GM23338 (cell line): ENCODE data around the gene REEP5. TPM values are rescaled to one million over a fixed set of nuclear protein-coding genes. Genes with fewer than 3 reads are reported as not detected.

Source experiments
- ATAC-seq: fragments of 200-7000 bp; cut with Tn5 transposase; 3 replicates; pipeline ENCODE4 v1.9.1; 2020
- DNase-seq: peaks from one replicate; pipeline ENCODE4 v3.0.0-alpha.2; 2015; ENCODE audit warnings: low spot score
- H2AFZ ChIP-seq: fragments of 200-600 bp; sonication (generic); 2 replicates; pipeline ENCODE4 v1.8.0; 2016; ENCODE audit warnings: antibody characterized with exemption, mild to moderate bottlenecking, moderate library complexity
- H3F3A ChIP-seq: fragments of 200-600 bp; sonication (generic); replicated peaks from 2 replicates; pipeline ENCODE4 v1.8.0; 2017; ENCODE audit warnings: antibody characterized with exemption, mixed run types, low read depth
- H3K27ac ChIP-seq: fragments of 200-600 bp; sonication (generic); 2 replicates; pipeline ENCODE4 v1.6.1; 2016; ENCODE audit warnings: low read depth
- H3K27me3 ChIP-seq: fragments of 200-600 bp; sonication (generic); 2 replicates; pipeline ENCODE4 v1.8.0; 2016; ENCODE audit warnings: mild to moderate bottlenecking, mixed run types, moderate library complexity; ENCODE audit not compliant: insufficient read depth
- H3K36me3 ChIP-seq: fragments of 200-600 bp; sonication (generic); 2 replicates; pipeline ENCODE4 v1.8.0; 2016; ENCODE audit warnings: mild to moderate bottlenecking; ENCODE audit not compliant: insufficient read depth
- H3K4me1 ChIP-seq: fragments of 200-600 bp; sonication (generic); 2 replicates; pipeline ENCODE4 v1.8.0; 2016; ENCODE audit warnings: mild to moderate bottlenecking, moderate library complexity; ENCODE audit not compliant: insufficient read depth
- H3K4me2 ChIP-seq: fragments of 200-600 bp; sonication (generic); 2 replicates; pipeline ENCODE4 v1.7.1; 2017; ENCODE audit warnings: mixed run types
- H3K4me3 ChIP-seq: fragments of 200-600 bp; sonication (generic); 2 replicates; pipeline ENCODE4 v1.6.1; 2016; ENCODE audit warnings: mixed run types
- H3K79me2 ChIP-seq: fragments of 200-600 bp; sonication (generic); replicated peaks from 2 replicates; pipeline ENCODE4 v1.8.0; 2017; ENCODE audit warnings: mild to moderate bottlenecking; ENCODE audit not compliant: insufficient read depth
- H3K9me2 ChIP-seq: fragments of 200-600 bp; sonication (generic); 2 replicates; pipeline ENCODE4 v1.8.0; 2017; ENCODE audit not compliant: insufficient read depth
- H4K20me1 ChIP-seq: fragments of 200-600 bp; sonication (generic); replicated peaks from 2 replicates; pipeline ENCODE4 v1.8.0; 2017; ENCODE audit warnings: mild to moderate bottlenecking; ENCODE audit not compliant: insufficient read depth
- H3K27ac Mint-ChIP-seq: 2 replicates; pipeline ENCODE4 v1.8.0; 2020; ENCODE audit warnings: inconsistent platforms, mild to moderate bottlenecking, moderate library complexity, mixed read lengths
- H3K27me3 Mint-ChIP-seq: 3 replicates; pipeline ENCODE4 v1.8.0; 2022; ENCODE audit warnings: low read depth, mild to moderate bottlenecking, moderate library complexity, mixed read lengths, inconsistent platforms; ENCODE audit not compliant: insufficient read depth, poor library complexity
- H3K36me3 Mint-ChIP-seq: 3 replicates; pipeline ENCODE4 v1.8.0; 2021; ENCODE audit warnings: low read depth, mild to moderate bottlenecking, inconsistent platforms, moderate library complexity, mixed read lengths
- H3K4me1 Mint-ChIP-seq: 3 replicates; pipeline ENCODE4 v1.8.0; 2020; ENCODE audit warnings: mild to moderate bottlenecking, inconsistent platforms, mixed read lengths
- H3K4me3 Mint-ChIP-seq: 3 replicates; pipeline ENCODE4 v1.8.0; 2021; ENCODE audit warnings: moderate library complexity, mild to moderate bottlenecking, inconsistent platforms, mixed read lengths
- H3K9me3 Mint-ChIP-seq: 3 replicates; pipeline ENCODE4 v1.8.0; 2020; ENCODE audit warnings: moderate library complexity, mild to moderate bottlenecking, inconsistent platforms, mixed read lengths
- CREB1 ChIP-seq: fragments of 250-450 bp; sonication (Bioruptor Pico); IDR thresholded peaks from 2 replicates; pipeline ENCODE4 v1.5.0; 2020; ENCODE audit warnings: low read depth, mild to moderate bottlenecking, moderate library complexity
- CTCF ChIP-seq, 2 experiments: fragments of 200-600 bp in 1 of 2; sonication (generic) in 1 of 2; conservative IDR thresholded peaks; 2 replicates each; pipeline versions ENCODE4 v1.5.1 to v1.6.1; 2016 to 2017; ENCODE audit warnings: antibody characterized with exemption in 2 of 2, low read depth in 2 of 2, mild to moderate bottlenecking in 2 of 2, moderate library complexity in 1 of 2
- NANOG ChIP-seq: IDR thresholded peaks from 2 replicates; pipeline ENCODE4 v1.6.1; 2016; ENCODE audit warnings: antibody characterized with exemption, borderline replicate concordance
- REST ChIP-seq: IDR thresholded peaks from one replicate; pipeline ENCODE4 v1.6.1; 2018; ENCODE audit warnings: antibody characterized with exemption; ENCODE audit not compliant: unreplicated experiment
- STAT1 ChIP-seq: IDR thresholded peaks from one replicate; pipeline ENCODE4 v1.6.1; 2016; ENCODE audit warnings: antibody characterized with exemption; ENCODE audit not compliant: unreplicated experiment
- ZNF331 ChIP-seq: fragments of 250-450 bp; sonication (Bioruptor Pico); IDR thresholded peaks from 2 replicates; pipeline ENCODE4 v1.5.0; 2020; ENCODE audit warnings: low read depth, mild to moderate bottlenecking, moderate library complexity
- polyA plus RNA-seq: library from polyadenylated mRNA; unstranded; fragments of >200 nt; fragmentation: Nextera tagmentation; extraction: Ambion mirVana; gene quantifications from 2 replicates; pipeline ENCODE4 v1.2.1, GENCODE V29; 2016
- total RNA-seq: library from RNA; depleted of rRNA; stranded (reverse); fragments of >200 nt; shearing (Covaris generic); gene quantifications from 2 replicates; pipeline ENCODE4 v1.2.3, GENCODE V29; 2014

Gene REEP5
- total and polyA plus RNA-seq, 2 experiments from 2014 or later: 32.5 to 111 TPM

DNA sequence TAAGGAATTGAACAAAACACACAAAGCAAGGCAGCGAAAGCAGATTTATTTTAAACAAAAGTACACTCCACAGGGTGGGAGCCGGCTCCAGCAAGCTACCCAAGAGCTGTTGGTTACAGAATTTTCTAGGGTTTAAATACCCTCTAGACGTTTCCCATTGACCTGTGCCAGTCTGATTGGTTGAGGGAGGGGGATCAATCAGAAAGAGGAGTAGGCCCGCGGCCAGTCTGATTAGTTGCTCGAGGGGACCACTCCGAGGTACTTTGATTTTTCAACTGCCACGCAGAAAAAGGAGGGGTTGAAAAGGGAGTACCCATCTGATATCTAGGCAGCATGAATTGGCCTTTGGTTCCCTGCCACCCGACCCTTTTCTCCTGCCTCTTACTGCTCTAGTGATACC is 59.9 kb downstream of the REEP5 start:
- peak overlapping the region; percentile 98 for H3K4me3 Mint-ChIP-seq
- H2AFZ ChIP-seq: no peak overlapping the region
- H3K27me3 Mint-ChIP-seq: peaks cover 6% of the 10 kb centered on the region
- H3K4me1 ChIP-seq: peaks cover 6% of the 10 kb centered on the region; the same call in 1 of the 2 replicates
- TF ChIP-seq ZNF331 (no peak), REST (no peak)
- H3K36me3 Mint-ChIP-seq: peaks cover 46% of the 10 kb centered on the region
- peak overlapping the region; percentile 93 for H3K4me2 ChIP-seq
- peak overlapping the region; percentile 90 for H3K4me3 ChIP-seq
- H3K27ac ChIP-seq: peak overlapping the region; percentile 87; the same call in 1 of the 2 replicates
- peak; percentile 27 for DNase-seq
- peak overlapping the region; percentile 74; the same call in 1 of the 2 replicates for H3K27ac Mint-ChIP-seq
- no peaks in the 10 kb centered on the region for H3K27me3 ChIP-seq
- H3K9me2 ChIP-seq: no peaks in the 10 kb centered on the region
- peaks cover 5% of the 10 kb centered on the region; the same call in 2 of the 3 replicates for H3K9me3 Mint-ChIP-seq
- H3K79me2 ChIP-seq: peaks cover 45% of the 10 kb centered on the region
- H3K4me1 Mint-ChIP-seq: peaks cover 15% of the 10 kb centered on the region
- ATAC-seq: peak; percentile 18
- H3K36me3 ChIP-seq: peaks cover 37% of the 10 kb centered on the region
- H4K20me1 ChIP-seq: peaks cover 12% of the 10 kb centered on the region; the same call in 1 of the 2 replicates
- H3F3A ChIP-seq: 0 out of 2 replicates have a peak, but pooled peaks cover 2% of the 10 kb centered on the region

DNA sequence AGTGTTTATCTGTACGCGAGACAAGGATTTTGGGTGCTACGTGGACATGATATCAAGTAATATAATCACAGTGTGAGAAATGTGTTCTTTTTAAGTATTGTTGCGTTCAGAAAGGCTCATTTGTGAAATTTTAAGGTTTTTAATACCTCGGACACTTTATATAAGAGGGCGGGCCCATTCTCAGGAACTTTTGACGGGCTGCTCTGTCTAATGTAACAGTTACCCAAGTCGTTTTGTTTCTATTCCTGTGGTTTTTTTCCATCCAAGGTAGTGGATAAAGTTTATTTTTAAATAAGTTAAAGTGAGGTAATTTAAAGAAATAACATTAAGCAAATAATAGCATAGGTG is 60.4 kb downstream of the REEP5 start:
- Histone ChIP-seq H3K36me3 (peaks cover 35% of the 10 kb centered on the region), H3K27me3 (no peaks in the 10 kb centered on the region), H4K20me1 (peaks cover 10% of the 10 kb centered on the region; the same call in 1 of the 2 replicates), H3K4me1 (peaks cover 6% of the 10 kb centered on the region; the same call in 1 of the 2 replicates), H3K27ac (peak overlapping the region; percentile 87), H3K4me3 (peak overlapping the region; percentile 90), H2AFZ (peak overlapping the region; percentile 28; the same call in 1 of the 2 replicates), H3F3A (0 out of 2 replicates have a peak, but pooled peaks cover 2% of the 10 kb centered on the region), H3K79me2 (peaks cover 45% of the 10 kb centered on the region), H3K9me2 (no peaks in the 10 kb centered on the region), H3K4me2 (peak overlapping the region; percentile 93)
- ATAC-seq: no peak
- H3K27me3 Mint-ChIP-seq: peaks cover 6% of the 10 kb centered on the region
- no peak for DNase-seq
- H3K27ac Mint-ChIP-seq: peak overlapping the region; percentile 97
- peaks cover 41% of the 10 kb centered on the region for H3K36me3 Mint-ChIP-seq
- TF ChIP-seq CTCF (conservative IDR thresholded peaks at IDR 0.05; ENCODE audit: low read depth in 2 of 2) (0 out of 4 replicates have a peak, but pooled peaks of 1 of the 2 experiments have one; percentile 8), NANOG (no peak), STAT1 (no peak), CREB1 (CRISPR knock-in tag) (no peak), REST (no peak)
- peaks cover 5% of the 10 kb centered on the region; the same call in 2 of the 3 replicates for H3K9me3 Mint-ChIP-seq
- H3K4me3 Mint-ChIP-seq: peak overlapping the region; percentile 98
- peaks cover 15% of the 10 kb centered on the region for H3K4me1 Mint-ChIP-seq
